HG02759 (cell line): ENCODE data around the gene BZW1.

Experiments used
- ATAC-seq: cut with Tn5 transposase; IDR thresholded peaks from one replicate; pipeline ENCODE4 v1.9.1; 2021; ENCODE audit warnings: mild to moderate bottlenecking, moderate library complexity; ENCODE audit not compliant: unreplicated experiment

The BZW1 gene

DNA sequence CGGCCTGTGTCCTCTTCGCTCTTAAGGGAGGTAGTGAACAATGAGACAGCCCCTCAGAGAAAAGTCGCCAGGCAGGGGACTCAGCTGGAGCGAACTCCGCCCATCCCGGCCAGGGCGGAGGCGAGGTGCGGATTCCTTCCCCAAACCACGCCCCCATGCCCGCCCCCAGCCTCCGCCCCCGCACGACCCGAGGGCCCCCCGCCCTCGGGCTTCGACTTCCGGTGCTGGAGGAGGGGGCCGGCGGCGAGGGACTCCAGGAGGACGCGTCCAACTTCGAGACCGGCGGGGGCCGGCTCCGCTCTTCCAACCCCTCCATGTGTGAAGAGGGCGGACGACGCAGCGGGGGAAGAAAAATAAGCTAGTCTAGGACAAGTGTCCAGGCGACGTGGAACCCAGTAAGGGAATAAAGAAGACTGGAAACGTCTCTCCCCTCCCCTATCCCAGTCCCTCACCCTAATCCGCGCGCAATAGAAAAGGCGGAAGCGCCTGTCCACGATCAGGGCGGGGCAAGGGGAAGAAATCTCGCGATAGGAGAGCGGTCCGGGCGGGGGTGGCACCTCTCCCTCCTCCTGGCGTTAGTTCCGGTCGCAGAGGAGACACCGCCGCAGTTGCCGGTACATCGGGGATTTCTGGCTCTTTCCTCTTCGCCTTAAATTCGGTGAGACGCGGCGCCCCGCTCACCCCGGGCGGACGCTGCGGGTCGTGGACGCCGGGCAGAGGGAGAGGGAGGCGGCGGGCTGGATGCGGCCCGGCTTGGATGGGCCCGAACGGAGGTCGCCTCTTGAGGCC, at the start of gene BZW1:
Gene BZW1 (plus strand): TSS at position 578 of the 789 bp plus-strand sequence. CDS start 1,308 bp downstream, outside the sequence.
- peak; percentile 77 for ATAC-seq

DNA sequence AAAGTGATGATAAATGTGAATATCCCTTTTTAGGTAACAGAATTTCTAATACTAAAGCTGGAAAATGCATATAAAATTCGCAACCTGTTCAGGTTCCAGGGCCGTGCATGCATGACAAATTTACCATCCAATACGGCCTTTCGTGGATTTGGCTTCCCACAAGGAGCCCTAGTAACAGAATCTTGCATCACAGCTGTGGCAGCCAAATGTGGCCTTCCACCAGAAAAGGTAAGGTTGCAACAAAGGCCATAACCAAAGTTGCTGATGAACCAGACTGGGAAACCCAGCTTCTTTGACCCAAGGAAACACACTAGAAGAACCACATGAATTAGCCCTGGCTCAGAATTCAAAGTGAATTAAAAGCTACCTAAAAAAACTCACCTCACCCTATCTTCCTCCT, 49.6 kb upstream of the BZW1 start:
- ATAC-seq: no peak

DNA sequence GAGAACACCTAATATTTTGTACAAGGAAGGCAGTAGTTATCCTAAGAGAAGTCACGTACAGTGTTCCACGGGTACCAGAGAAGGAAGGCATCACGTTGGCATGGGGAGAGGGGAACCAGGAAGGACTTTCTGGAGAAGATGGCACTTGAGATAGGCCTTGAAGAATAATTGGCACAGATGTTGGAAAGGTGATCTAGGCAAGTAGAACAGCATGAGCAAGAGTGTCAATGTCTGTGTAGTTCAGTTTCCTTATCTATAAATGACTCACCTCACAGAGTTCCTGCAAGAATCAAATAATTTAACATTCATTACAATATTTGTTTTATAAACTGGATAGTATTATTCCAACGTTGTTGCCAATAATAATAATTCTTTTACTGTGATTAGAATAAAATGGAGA, 48.3 kb upstream of the BZW1 start:
- no peak for ATAC-seq

DNA sequence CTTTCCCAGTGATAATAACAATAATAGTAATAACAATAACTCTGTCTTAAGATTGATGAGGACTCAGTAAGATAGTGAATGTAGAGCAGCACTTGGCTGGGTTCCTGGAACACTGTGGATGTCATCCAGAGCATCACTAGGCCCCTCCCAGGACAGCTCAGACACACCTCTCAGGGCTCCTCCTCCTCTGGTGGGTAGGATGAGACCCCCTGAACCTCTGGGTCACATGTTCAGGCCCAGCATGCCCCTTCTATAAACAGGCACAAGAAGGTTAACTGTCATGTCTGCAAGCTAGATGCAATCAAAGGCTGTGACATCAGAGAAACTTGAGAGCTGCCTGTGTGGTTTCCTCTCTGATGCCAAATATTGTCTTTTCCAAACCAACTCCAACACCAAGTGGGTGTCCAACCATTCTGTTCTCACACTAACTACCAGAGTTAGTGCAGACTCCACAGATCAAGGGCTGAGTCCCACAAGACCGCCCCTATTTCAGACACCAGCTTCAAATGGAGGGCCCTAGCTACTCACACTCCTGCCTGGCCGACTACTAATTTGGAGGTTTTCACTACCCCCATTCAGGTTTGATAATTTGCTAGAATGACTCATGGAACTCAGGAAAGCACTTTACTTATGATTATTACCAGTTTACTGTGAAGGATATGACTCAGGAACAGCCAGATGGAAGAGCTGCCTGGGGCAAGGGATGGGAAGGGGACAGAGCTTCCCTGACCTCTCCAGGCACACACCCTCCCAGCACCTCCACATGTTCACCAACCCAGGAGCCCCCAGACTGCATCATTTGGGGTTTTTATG, 46.4 kb upstream of the BZW1 start:
- ATAC-seq: peak; percentile 53

DNA sequence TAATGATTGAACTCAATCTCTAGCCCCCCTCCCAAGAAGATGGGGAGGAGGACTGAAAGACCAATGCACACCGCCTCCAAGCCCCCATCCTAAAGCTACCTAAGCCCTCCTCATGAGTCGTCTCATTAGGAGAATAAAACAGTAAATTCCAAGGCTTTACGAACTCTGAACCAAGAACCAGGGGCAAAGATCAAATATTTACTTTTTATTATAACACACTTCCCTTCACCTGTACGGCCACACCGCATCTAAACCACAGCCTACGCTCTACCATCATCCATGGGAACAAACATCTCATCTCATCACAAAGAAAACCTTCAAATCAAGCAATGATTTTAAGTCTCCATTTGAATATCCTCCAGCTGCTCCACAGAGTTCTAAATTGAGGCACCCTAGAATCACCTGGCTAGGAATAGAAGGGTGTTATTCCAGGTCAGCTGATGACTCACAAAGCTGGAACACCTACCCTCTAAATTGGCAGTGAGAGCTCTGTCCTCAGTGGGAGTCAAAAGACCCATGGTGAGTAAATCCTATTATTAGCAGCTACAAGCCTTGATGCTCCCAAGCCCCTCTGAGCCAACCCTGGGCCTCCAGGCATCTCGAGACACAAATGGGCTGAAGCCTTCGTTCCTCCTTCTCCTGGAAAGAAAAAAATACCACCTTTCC, 45.6 kb upstream of the BZW1 start:
- ATAC-seq: no peak

DNA sequence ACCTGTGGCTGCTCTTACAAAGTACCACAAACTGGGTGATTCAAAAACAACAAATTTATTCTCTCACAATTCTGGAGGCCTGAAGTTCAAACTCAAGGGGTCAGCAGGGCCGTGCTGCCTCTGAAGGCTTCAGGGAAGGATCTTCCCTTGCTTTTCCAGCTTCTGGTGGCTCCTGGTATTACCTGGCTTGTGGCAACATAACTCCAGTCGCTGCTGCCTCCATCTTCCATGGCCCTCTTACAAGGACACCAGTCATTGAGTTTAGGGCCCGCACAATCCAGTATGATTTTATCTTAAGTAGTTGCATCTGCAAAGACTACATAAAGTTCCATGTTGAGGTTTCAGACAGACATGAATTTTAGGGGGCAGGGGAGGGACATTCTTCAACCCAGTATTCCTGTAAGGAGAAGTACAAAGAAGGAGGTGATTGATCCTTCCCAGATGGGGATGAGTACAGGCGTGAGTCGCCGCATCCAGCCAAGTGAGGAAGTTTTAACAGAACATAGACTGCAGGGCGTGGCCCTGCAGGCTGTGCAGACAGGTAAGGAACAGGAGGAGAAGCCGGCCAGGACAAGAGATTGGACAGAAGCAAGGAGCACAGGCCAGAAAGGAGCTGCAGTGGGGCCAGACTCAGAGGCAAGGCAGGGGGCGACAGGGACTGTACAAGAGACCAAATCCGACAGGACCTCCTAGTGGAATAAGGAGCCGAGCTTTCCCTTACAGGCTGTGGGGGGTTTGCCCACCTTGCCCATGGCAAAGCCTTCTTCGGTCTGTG, 44.4 kb upstream of the BZW1 start:
- ATAC-seq: no peak

DNA sequence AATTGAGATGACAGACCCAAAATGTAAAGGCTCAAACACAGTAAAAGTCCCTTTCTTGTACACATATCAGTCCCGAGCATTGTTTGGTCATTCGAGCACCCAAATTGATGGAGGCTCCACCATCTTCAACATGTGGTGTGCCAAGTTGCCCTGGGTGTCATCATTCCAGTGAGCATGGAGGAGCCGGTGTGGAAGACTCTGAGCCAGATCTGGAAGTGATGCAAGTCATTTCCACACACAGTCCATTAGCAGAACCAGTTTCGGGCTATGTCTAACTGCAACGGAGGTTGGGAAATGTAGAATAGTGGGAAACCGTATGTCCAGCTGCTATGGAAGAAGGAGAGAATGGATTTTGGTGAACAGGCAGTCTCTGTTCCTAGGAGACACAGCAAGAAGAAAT, 40.9 kb upstream of the BZW1 start:
- no peak for ATAC-seq

DNA sequence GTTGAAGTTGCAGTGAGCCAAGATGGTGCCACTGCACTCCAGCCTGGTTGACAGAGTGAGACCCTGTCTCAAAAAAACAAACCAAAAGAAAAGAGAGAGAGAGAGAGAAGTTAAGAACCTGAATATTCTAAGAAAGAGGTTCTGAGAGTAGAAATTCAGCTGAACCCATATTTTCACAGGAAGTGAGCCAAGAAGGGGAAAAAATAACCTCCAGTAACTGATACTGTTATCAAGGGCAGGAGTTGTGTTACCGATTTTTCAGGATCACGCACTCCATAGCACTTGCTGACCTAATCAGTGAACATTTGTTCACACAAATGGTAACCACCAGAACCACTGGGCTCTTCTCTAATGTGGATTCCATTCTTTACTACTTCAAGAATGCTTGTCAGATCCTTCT, 39.1 kb upstream of the BZW1 start:
- no peak for ATAC-seq

DNA sequence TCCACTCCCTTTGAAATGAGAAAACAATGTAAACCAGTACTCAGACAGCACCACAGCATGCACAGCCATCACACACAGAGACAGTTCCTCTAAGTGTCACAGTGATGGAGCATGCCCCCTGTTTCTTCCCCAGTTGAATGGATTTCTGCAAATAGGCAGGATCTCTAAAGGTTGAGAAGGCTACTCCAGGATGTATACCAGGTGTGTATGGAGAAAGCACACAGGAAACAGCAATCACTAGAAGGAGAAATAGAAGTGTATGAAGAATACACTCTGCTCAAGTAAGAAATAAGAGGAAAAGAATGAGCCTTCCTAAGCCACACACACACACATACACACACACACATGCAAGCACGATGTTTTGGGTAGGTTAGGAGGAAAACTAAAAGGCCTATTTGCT, 38.6 kb upstream of the BZW1 start:
- ATAC-seq: no peak

DNA sequence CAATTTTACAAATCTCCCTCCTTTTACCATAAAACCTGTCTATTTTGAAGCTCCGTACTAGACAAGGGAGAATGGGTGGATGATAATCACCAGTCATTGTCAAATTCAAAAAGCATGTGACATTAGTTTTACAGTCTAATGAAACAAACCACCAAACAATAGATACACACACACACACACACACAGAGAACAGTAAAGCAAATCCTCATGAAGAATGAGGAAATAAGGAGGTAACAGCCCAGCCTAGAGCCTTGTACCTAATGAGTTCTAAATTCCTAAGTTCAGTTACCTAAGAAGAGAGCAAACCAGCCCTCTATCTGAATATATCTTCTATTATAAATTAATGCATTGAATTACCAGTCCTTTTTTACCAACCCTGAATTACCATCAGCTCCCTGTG, 36.8 kb upstream of the BZW1 start:
- ATAC-seq: no peak

DNA sequence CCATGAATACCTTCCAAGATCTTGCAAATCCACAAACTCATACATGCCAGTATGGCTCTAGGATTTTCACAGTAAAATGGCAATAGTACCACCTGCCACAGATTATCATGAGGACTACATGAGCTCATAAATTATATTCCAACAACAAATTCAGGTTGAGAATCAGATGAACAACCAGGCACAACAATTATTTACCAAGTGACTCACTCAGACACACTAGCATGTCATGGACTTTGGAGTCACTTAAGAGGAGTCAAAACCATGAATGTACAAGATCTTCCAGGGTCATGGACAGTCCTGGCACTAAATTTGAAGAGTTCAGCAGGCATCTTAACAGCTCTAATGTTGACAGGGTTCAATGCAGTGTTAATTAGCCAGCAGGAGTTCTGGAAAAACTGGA, 34.4 kb upstream of the BZW1 start:
- no peak for ATAC-seq

DNA sequence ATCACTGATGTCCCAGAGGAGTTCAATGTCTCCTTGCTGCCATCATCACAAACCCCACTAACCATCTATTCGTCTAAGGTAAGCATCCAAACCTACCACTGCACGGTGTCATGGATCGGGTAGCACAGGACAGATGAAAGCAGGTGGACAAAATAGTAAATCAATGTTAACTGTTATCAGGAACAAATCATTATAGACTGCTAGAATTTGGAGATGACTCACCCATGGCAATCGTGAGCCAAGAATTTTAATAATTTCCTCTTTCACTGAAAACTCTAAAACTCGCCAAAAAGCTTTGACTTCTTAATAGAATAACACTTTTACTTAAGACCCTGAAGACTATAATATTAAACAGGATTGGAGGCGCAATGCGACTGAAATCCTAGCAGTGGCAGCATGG, 33.7 kb upstream of the BZW1 start:
- no peak for ATAC-seq

DNA sequence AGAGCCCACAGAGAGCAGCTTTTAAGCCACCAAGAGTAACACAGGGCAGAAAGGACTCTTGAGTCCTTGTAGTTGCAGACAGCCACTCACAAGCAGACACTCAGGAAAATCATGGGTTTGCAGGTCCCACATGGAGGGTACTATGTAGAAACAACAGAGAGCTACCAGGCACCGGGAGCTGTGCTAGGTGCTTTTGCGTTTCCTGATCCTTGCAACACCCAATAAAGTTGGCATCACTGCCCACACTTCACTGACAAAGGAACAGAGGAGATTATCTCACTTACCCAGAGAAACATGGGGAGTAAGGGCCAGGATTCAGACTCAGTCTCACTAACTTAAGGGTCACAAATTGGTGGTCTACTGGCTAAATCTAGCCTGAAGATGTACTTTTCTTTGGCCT, 32.5 kb upstream of the BZW1 start:
- no peak for ATAC-seq

DNA sequence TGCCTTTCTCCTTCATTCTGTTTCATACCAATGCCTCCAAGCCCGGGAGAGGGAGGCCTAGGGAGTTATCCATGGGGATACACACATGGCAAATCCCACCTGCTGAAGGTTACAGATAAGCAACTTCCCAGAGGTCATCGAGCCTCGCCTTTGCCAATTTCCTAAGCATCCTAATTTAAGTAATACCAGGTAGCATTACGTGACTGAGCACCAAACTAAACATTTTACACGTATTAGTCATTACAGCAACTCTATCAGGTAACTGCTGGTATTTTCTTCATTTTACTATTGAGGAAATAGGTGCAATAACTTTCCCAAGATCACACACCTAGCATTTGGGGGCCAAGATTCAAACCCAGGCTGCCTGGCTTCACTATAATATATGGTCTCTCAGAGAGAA, 30.1 kb upstream of the BZW1 start:
- no peak for ATAC-seq

DNA sequence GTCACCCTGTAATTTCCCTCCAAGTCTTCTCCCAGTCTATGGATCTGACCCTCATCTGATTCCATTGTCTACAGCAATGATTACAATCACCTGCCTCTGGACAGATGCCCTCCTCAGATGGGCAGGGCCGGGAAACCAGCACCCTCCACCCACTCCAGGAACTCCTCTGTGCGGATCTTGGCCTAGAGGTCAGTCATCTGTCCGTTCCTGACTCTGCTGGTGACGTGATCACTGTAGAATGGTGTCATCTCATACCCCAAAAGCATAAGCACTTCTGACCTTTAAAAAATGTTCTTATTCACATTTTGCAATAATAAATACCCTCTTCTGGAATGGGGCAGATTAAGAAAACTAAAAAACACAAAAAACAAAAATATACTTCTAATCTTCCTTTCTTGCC, 29.5 kb upstream of the BZW1 start:
- ATAC-seq: no peak

DNA sequence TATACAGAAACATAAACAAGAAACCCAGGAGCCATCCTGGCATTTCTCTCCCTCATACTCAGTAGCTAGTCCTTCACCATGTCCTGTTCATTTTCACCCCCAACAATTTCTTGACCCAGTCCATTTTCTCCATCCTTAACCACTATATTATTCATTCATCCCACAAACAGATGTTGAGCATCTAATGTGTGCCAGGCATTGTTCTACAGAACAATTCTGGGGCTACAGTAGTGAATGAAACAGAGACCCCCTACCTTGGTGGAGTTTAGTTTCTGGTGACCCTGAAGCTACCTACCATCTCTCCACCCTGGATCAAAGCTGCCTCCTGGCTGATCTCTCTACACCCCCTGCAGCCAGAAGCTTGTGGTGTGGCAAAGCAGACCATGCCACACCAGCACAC, 27.5 kb upstream of the BZW1 start:
- ATAC-seq: no peak

DNA sequence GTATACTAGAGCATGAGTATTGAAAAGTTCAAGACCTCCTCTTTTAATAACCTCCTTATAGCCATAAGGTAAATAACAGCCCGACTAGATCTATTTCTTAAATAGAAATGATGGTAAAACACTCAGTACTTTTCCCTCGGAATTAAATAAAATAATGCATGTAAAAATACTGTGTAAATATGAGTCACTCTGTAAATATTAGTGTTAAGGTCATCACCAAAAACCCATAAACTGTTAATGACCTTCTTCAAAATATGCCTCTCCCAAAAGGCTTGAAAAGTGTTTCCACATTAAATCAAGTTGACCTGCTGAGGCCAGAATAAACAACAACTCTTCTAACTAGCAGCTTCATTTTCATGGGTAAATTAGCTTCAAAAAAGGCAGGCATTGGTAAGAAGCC, 25.3 kb upstream of the BZW1 start:
- ATAC-seq: no peak

DNA sequence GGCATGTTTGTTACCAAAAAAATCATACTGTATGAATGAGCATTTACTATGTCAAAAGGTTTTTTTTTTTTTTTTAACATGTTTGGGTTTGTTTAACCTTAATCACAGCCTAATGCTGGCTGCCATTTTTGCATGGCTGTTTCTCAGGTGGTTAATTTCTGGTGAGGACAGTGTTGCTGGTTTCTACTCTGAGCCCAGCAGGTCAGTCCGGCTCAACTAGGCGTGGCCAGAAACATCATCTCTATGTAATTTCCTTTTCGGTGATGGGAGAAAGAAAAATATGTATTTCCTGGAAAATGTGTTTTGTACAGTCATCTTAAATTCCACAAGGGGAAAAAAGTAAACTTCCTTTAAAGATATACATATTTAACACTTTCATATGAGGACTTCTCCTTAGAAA, 24.9 kb upstream of the BZW1 start:
- no peak for ATAC-seq

DNA sequence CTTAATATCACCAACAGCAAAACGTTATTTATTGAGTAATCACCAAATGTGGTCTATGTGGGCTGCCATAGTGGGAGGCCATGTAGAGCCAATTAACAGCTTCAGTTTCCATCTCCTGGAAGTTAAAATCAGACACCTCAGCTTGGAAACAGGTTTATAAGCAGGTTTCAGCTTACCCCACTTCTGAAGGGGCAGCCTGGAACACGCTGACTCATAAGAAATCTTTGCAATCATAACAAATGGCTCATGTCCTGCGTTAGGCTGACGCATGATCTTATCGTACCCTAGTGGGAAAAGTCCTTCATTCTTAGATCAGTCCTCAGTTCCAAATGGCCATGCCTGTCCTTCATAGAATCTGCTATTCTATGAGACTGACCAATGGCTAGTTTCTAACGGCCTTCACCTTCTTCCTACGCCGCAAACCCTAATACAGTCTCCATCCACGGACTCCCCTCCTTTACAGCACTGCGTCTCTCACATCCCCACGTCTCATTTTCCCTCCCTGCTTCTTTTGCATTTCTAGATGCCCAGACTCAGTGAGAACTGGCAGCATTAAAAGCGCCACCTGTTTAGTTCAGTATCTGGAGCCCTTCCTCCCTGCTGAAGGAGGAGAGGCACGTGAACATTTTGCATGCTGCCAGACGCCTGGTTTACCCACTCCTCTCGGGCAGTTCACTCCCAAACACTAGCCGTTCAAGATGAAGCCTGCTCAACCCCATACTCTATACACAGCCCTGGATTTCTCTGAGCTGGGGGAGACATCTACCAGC, 24.2 kb upstream of the BZW1 start:
- no peak for ATAC-seq

DNA sequence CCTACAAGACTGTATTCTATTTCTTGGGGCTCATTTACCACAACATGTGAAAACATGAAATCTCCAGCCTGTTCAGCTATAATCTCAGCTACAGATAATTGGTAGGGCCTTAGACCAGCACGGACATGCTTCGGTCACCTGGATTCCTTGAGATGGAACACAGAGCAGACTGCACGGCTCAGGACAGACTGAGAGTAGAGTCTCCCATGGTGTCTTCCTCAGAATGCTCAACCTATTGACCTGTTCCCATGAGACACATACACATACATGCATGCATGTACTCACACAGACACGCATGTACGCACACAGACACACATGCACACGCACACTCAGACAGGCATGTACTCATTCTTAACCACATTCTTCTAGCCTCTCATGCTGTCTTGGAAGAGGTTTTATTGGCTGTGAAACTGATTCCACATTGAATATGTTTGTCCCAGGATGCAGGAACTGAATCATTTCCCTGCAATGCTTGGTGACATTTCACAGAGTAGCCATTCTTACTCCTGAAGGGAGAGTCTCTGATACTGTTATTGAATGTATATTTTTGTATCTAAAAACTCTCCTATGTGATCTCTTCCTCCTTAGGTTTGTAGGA, 23.5 kb upstream of the BZW1 start:
- ATAC-seq: no peak
